GM18870 (cell line): Measurements from ENCODE around the gene MGST2.
A peak's percentile ranks its signal among the peaks of the same experiment; 100 is the strongest.

ENCODE experiments used
- ATAC-seq: cut with Tn5 transposase; IDR thresholded peaks from one replicate; pipeline ENCODE4 v1.9.1; 2021; ENCODE audit warnings: moderate library complexity; ENCODE audit not compliant: unreplicated experiment

Gene MGST2

GRCh38 chr4:139669335-139669734 is 3.7 kb downstream of the MGST2 start:
- ATAC-seq: no peak

GRCh38 chr4:139669890-139670289 is 4.3 kb downstream of the MGST2 start:
- no peak for ATAC-seq

GRCh38 chr4:139670775-139671174 is 5.2 kb downstream of the MGST2 start:
- ATAC-seq: no peak

- no peak for ATAC-seq
Measured at GRCh38 chr4:139672215-139672614, 6.6 kb downstream of the MGST2 start.

GRCh38 chr4:139672732-139673131 is 7.1 kb downstream of the MGST2 start:
- no peak for ATAC-seq

GRCh38 chr4:139674875-139675550 is 9.4 kb downstream of the MGST2 start:
- peak; percentile 50 for ATAC-seq

- no peak for ATAC-seq
Measured at GRCh38 chr4:139675651-139676050, 10.0 kb downstream of the MGST2 start.

GRCh38 chr4:139676365-139676764 is 10.7 kb downstream of the MGST2 start:
- no peak for ATAC-seq

- no peak for ATAC-seq
Measured at GRCh38 chr4:139676913-139677585, 11.4 kb downstream of the MGST2 start.

GRCh38 chr4:139682309-139682708 is 16.7 kb downstream of the MGST2 start:
- ATAC-seq: no peak

GRCh38 chr4:139682741-139683151 is 17.1 kb downstream of the MGST2 start:
- ATAC-seq: no peak

- ATAC-seq: no peak
Measured at GRCh38 chr4:139684351-139684750, 18.7 kb downstream of the MGST2 start.

GRCh38 chr4:139685180-139685579 is 19.6 kb downstream of the MGST2 start:
- no peak for ATAC-seq

- ATAC-seq: no peak
Measured at GRCh38 chr4:139686130-139686529, 20.5 kb downstream of the MGST2 start.

- no peak for ATAC-seq
Measured at GRCh38 chr4:139686988-139687387, 21.4 kb downstream of the MGST2 start.

- no peak for ATAC-seq
Measured at GRCh38 chr4:139689093-139689722, 23.6 kb downstream of the MGST2 start.

- no peak for ATAC-seq
Measured at GRCh38 chr4:139690419-139690818, 24.8 kb downstream of the MGST2 start.

- no peak for ATAC-seq
Measured at GRCh38 chr4:139692309-139693012, 26.8 kb downstream of the MGST2 start.

GRCh38 chr4:139694522-139695107 is 29.0 kb downstream of the MGST2 start:
- no peak for ATAC-seq

- ATAC-seq: no peak
Measured at GRCh38 chr4:139696491-139696890, 30.9 kb downstream of the MGST2 start.
